Endothelial cell of umbilical vein (primary cell): ENCODE results near the gene HOXC11. TPM values are rescaled to one million over a fixed set of nuclear protein-coding genes. Genes with fewer than 3 reads are reported as not detected.

Experiments
- BruUV-seq: library from RNA; stranded (reverse); fragments of 400-500 nt; replicated peaks from 2 replicates; lab custom pipeline; 2021; lab: Mats Ljungman, UMichigan
- CTCF ChIA-PET: fragments of 300-600, 350-600 bp; sonication (Branson Sonifier 250); formaldehyde crosslinking; loops from one replicate; lab custom pipeline; 2021; ENCODE audit warnings: antibody characterized with exemption, inconsistent platforms; lab: Charles Lee
- POLR2A ChIA-PET: fragments of 300-600, 350-600 bp; sonication (Branson Sonifier 250); formaldehyde crosslinking; loops from one replicate; lab custom pipeline; 2021; ENCODE audit warnings: antibody characterized with exemption, inconsistent platforms; lab: Charles Lee
- DNase-seq: peaks from one replicate; pipeline ENCODE4 v3.0.0-alpha.2; 2011; ENCODE audit warnings: low read depth, low spot score
- FAIRE-seq: peaks from 2 replicates; lab custom pipeline; 2011; peaks lifted over from hg19 to GRCh38; lab: Jason Lieb, UNC
- H2AFZ ChIP-seq: 2 replicates; pipeline ENCODE4 v1.6.0; 2012; ENCODE audit warnings: low read depth, low read length, control low read depth, inconsistent platforms
- H3K27ac ChIP-seq: 2 replicates; pipeline ENCODE4 v1.5.1; 2011; ENCODE audit warnings: low read depth, mild to moderate bottlenecking, control low read depth, low read length, moderate library complexity; ENCODE audit not compliant: insufficient read depth
- H3K27me3 ChIP-seq, 2 experiments: 2 replicates each; pipeline versions ENCODE4 v1.6.0 to v1.6.1; 2011; ENCODE audit warnings: low read length in 2 of 2, mixed read lengths in 1 of 2; ENCODE audit not compliant: control insufficient read depth in 2 of 2, insufficient read depth in 2 of 2
- H3K36me3 ChIP-seq, 2 experiments: 2 replicates in 1 of 2; 3 replicates in 1 of 2; pipeline ENCODE4 v1.5.1; 2011; ENCODE audit warnings: low read length in 2 of 2, mild to moderate bottlenecking in 1 of 2, moderate library complexity in 1 of 2; ENCODE audit not compliant: control insufficient read depth in 2 of 2, insufficient read depth in 2 of 2; ENCODE audit errors: extremely low read depth in 1 of 2
- H3K4me1 ChIP-seq: 3 replicates; pipeline ENCODE4 v1.5.1; 2011; ENCODE audit warnings: mild to moderate bottlenecking, low read length; ENCODE audit not compliant: control insufficient read depth, insufficient read depth; ENCODE audit errors: extremely low read depth
- H3K4me2 ChIP-seq: 2 replicates; pipeline ENCODE4 v1.6.1; 2011; ENCODE audit warnings: low read length, control low read depth, mixed read lengths; ENCODE audit not compliant: insufficient read depth
- H3K4me3 ChIP-seq, 3 experiments: fragments of 200-600 bp in 1 of 3; sonication (generic), shearing (Covaris generic) in 1 of 3; replicated peaks in 1 of 3; 2 replicates each; pipeline ENCODE4 v1.5.1; 2011 to 2016; ENCODE audit warnings: control low read depth in 3 of 3, low read length in 3 of 3, mild to moderate bottlenecking in 2 of 3, inconsistent platforms in 1 of 3, low read depth in 1 of 3, moderate library complexity in 1 of 3; ENCODE audit not compliant: insufficient read depth in 1 of 3
- H3K79me2 ChIP-seq: 2 replicates; pipeline ENCODE4 v1.6.0; 2012; ENCODE audit warnings: low read length, inconsistent platforms; ENCODE audit not compliant: control insufficient read depth, insufficient read depth
- H3K9ac ChIP-seq: replicated peaks from 2 replicates; pipeline ENCODE3; 2011; ENCODE audit warnings: low read length, control low read depth; ENCODE audit not compliant: insufficient read depth; ENCODE audit errors: extremely low read depth
- H3K9me1 ChIP-seq: replicated peaks from 3 replicates; pipeline ENCODE4 v1.6.0; 2011; ENCODE audit warnings: mild to moderate bottlenecking, low read length; ENCODE audit not compliant: control insufficient read depth, insufficient read depth; ENCODE audit errors: extremely low read depth
- H3K9me3 ChIP-seq: replicated peaks from 2 replicates; pipeline ENCODE4 v1.5.1; 2012; ENCODE audit warnings: low read length, inconsistent platforms; ENCODE audit not compliant: control insufficient read depth, insufficient read depth
- H4K20me1 ChIP-seq: replicated peaks from 2 replicates; pipeline ENCODE3; 2011; ENCODE audit warnings: mild to moderate bottlenecking, low read length; ENCODE audit not compliant: control insufficient read depth, insufficient read depth; ENCODE audit errors: extremely low read depth
- CTCF ChIP-seq, 2 donors: IDR thresholded peaks; 1 replicate in 1 of 2; 2 replicates in 1 of 2; pipeline ENCODE4 v1.5.1; 2011; ENCODE audit warnings: low read length in 2 of 2, mild to moderate bottlenecking in 2 of 2, moderate library complexity in 2 of 2, control low read depth in 1 of 2, inconsistent platforms in 1 of 2, low read depth in 1 of 2; ENCODE audit not compliant: insufficient read depth in 1 of 2; ENCODE audit errors: extremely low read depth in 1 of 2
- GATA2 ChIP-seq: IDR thresholded peaks from 2 replicates; pipeline ENCODE4 v1.7.0; 2011; ENCODE audit warnings: low read depth, mild to moderate bottlenecking, moderate library complexity, mixed read lengths, low read length; ENCODE audit not compliant: insufficient read length, insufficient read depth
- JUN ChIP-seq: IDR thresholded peaks from 2 replicates; pipeline ENCODE4 v1.6.1; 2011; ENCODE audit warnings: borderline replicate concordance, low read depth; ENCODE audit not compliant: insufficient read length, insufficient read depth
- MYC ChIP-seq: IDR thresholded peaks from one replicate; pipeline ENCODE4 v1.6.1; 2011; ENCODE audit warnings: mild to moderate bottlenecking, low read depth, low read length
- POLR2A ChIP-seq: IDR thresholded peaks from 2 replicates; pipeline ENCODE4 v1.6.1; 2012; ENCODE audit warnings: low read depth, mild to moderate bottlenecking, control low read depth, low read length
- POLR2AphosphoS5 ChIP-seq: IDR thresholded peaks from 2 replicates; pipeline ENCODE4 v1.6.1; 2012; ENCODE audit warnings: low read depth, mild to moderate bottlenecking, control low read depth, low read length, moderate library complexity; ENCODE audit not compliant: insufficient read depth
- dilution Hi-C: fragments of 300-500 bp; cut with MboI; formaldehyde crosslinking; loops from one replicate; pipeline ENCODE4 v1.15.0; 2019; ENCODE audit warnings: low sequenced_read_pairs; ENCODE audit not compliant: extremely low pct_ligation_motif_present
- intact Hi-C: fragments of 100-400 bp; cut with micrococcal nuclease; formaldehyde crosslinking; loops from one replicate; pipeline ENCODE4 v1.10.0; 2022
- polyA plus RNA-seq, 4 experiments: library from polyadenylated mRNA; depleted of rRNA in 3 of 4; stranded (reverse) in 3 of 4; unstranded in 1 of 4; fragments of >200 nt; gene quantifications; 2 replicates each; pipeline versions ENCODE4 v1.2.1 to v1.2.3, GENCODE V29; 2011 to 2012; ENCODE audit warnings: missing spikeins in 1 of 4
- total RNA-seq: library from RNA; stranded (reverse); gene quantifications from 2 replicates; pipeline ENCODE4 v1.2.3, GENCODE V29; 2021

HOXC11 gene
- total and polyA plus RNA-seq, 2 donors (not counting 3 experiments of a cell fraction or from before 2014, with no cell fraction given), result not detected

DNA sequence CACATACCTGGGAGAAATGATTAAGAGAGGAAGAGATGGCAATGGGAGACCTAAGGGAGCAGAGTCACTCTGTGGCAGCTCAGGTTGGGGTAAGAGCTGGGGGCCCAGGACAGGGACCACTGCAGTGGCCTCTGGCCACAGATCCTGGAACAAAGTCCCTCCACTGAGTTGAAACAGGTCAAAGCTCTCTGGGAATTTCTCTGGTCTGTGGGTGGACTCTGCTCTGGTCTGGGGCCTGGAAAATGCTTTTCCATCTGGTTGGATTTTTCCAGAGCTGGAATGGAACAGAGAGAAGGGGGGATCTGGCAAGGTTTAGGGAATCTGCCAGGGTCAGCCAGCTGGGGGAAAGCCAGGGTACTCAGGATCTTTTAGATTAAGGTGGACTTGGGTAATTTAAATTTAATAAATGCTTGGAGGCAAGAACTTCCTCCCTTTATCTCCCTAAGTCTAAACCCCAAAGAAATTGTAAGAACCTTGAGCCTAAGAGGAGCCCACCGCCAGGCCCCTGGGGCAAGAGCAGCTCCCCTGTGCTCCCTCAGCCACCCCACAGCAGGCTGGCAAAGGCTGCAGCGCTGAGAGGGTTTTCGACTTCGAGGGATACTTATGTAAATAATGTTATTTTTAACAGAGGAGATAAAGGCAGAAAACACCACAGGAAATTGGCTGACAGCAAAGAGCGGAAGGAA lies 15.8 kb downstream of the HOXC11 start:
- Histone ChIP-seq H2AFZ (no peak overlapping the region), H3K27ac (no peak overlapping the region), H3K9me3 (no peaks in the 10 kb centered on the region), H3K4me3 (no peak overlapping the region), H3K4me1 (no peaks in the 10 kb centered on the region), H3K36me3 (no peaks in the 10 kb centered on the region), H3K4me2 (no peak overlapping the region), H4K20me1 (no peaks in the 10 kb centered on the region), H3K27me3 (peaks cover 89 to 92% of the 10 kb centered on the region in 2 experiments), H3K9ac (no peak overlapping the region), H3K9me1 (no peaks in the 10 kb centered on the region), H3K79me2 (no peaks in the 10 kb centered on the region)
- ChIA-PET POLR2A (no interaction called here), CTCF (interaction anchor here (0.6 to 2.6 kb wide), 8 partner anchors 11 to 220 kb away, joined by 3 to 8 read pairs (median 4); partner anchors contain the start of gene HOXC9)
- dilution Hi-C loops (no loop called here), intact Hi-C loops (loop anchor here (2.0 to 5.0 kb wide), 2 partner anchors 198 to 286 kb away; no protein-coding TSS in a partner anchor)
- no peak for FAIRE-seq
- BruUV-seq, result no TSS peak
- no peak for DNase-seq
- TF ChIP-seq CTCF (IDR thresholded peaks at IDR 0.05; ENCODE audit: extremely low read depth in 1 of 2, insufficient read depth in 1 of 2, low read depth in 1 of 2, low read length in 2 of 2), result no peak
- no peak for TF ChIP-seq MYC
- no peak for TF ChIP-seq JUN
- no peak for TF ChIP-seq POLR2A
- no peak for TF ChIP-seq POLR2AphosphoS5
- TF ChIP-seq GATA2, result no peak
